H9 (cell line): Measurements from ENCODE around the gene ETV6. TPM values are rescaled to one million over a fixed set of nuclear protein-coding genes. Genes with fewer than 3 reads are reported as not detected.
"Not testable (repeated sequence)": the region's sequence is repeated elsewhere in the genome, so short reads cannot be mapped to it uniquely, and the experiment has no call there.

Experiments used
- DNase-seq: peaks from one replicate; pipeline ENCODE4 v3.0.0-alpha.2; 2017
- H2AFZ ChIP-seq: one replicate; pipeline ENCODE4 v1.6.1; 2013; ENCODE audit warnings: mild to moderate bottlenecking, low read length, control low read depth, moderate library complexity
- H2AK5ac ChIP-seq: 2 replicates; pipeline ENCODE4 v1.6.1; 2013; ENCODE audit warnings: low read length, control low read depth, mixed read lengths; ENCODE audit not compliant: insufficient read length
- H2BK120ac ChIP-seq: one replicate; pipeline ENCODE4 v1.6.1; 2013; ENCODE audit warnings: low read depth, mild to moderate bottlenecking, low read length, control low read depth, inconsistent platforms; ENCODE audit not compliant: poor library complexity, severe bottlenecking
- H2BK12ac ChIP-seq: 2 replicates; pipeline ENCODE4 v1.6.1; 2013; ENCODE audit warnings: low read length, control low read depth, mixed read lengths, low read depth; ENCODE audit not compliant: insufficient read length
- H2BK15ac ChIP-seq: 2 replicates; pipeline ENCODE4 v1.6.1; 2013; ENCODE audit warnings: low read depth, low read length, control low read depth
- H2BK20ac ChIP-seq: one replicate; pipeline ENCODE4 v1.6.1; 2013; ENCODE audit warnings: low read depth, mild to moderate bottlenecking, low read length, control low read depth, inconsistent platforms; ENCODE audit not compliant: poor library complexity, severe bottlenecking
- H2BK5ac ChIP-seq: 2 replicates; pipeline ENCODE4 v1.6.1; 2013; ENCODE audit warnings: low read length, control low read depth, mixed read lengths; ENCODE audit not compliant: insufficient read length
- H3K14ac ChIP-seq: 2 replicates; pipeline ENCODE4 v1.6.1; 2013; ENCODE audit warnings: low read length, control low read depth; ENCODE audit not compliant: insufficient read depth
- H3K18ac ChIP-seq: 2 replicates; pipeline ENCODE4 v1.6.1; 2013; ENCODE audit warnings: low read depth, mild to moderate bottlenecking, mixed read lengths, low read length, control low read depth; ENCODE audit not compliant: insufficient read length
- H3K23ac ChIP-seq: 2 replicates; pipeline ENCODE4 v1.6.1; 2013; ENCODE audit warnings: low read length, control low read depth, mixed read lengths, low read depth; ENCODE audit not compliant: insufficient read length
- H3K23me2 ChIP-seq: 2 replicates; pipeline ENCODE4 v1.6.1; 2013; ENCODE audit warnings: low read depth, mild to moderate bottlenecking, mixed read lengths, low read length, control low read depth; ENCODE audit not compliant: insufficient read length, poor library complexity, severe bottlenecking
- H3K27ac ChIP-seq: 2 replicates; pipeline ENCODE4 v1.5.1; 2013; ENCODE audit warnings: low read length, control low read depth, mixed read lengths, low read depth; ENCODE audit not compliant: insufficient read length
- H3K27me3 ChIP-seq: 2 replicates; pipeline ENCODE4 v1.6.1; 2013; ENCODE audit warnings: low read length, control low read depth, inconsistent platforms; ENCODE audit not compliant: insufficient read depth
- H3K4ac ChIP-seq: 2 replicates; pipeline ENCODE4 v1.6.1; 2013; ENCODE audit warnings: low read depth, mild to moderate bottlenecking, control low read depth, inconsistent platforms, low read length, moderate library complexity
- H3K4me1 ChIP-seq: 2 replicates; pipeline ENCODE4 v1.6.1; 2013; ENCODE audit warnings: low read length, control low read depth, inconsistent platforms; ENCODE audit not compliant: insufficient read depth
- H3K4me2 ChIP-seq: 2 replicates; pipeline ENCODE4 v1.6.1; 2013; ENCODE audit warnings: low read length, control low read depth, mixed read lengths; ENCODE audit not compliant: insufficient read length, insufficient read depth
- H3K56ac ChIP-seq: 2 replicates; pipeline ENCODE4 v1.6.1; 2013; ENCODE audit warnings: low read depth, mild to moderate bottlenecking, mixed read lengths, low read length, control low read depth; ENCODE audit not compliant: insufficient read length
- H3K79me1 ChIP-seq: 2 replicates; pipeline ENCODE4 v1.6.1; 2013; ENCODE audit warnings: low read depth, mild to moderate bottlenecking, moderate library complexity, low read length, control low read depth, inconsistent platforms; ENCODE audit not compliant: insufficient read depth, poor library complexity, severe bottlenecking
- H3K79me2 ChIP-seq: 2 replicates; pipeline ENCODE4 v1.6.1; 2013; ENCODE audit warnings: low read length, control low read depth, inconsistent platforms; ENCODE audit not compliant: insufficient read depth
- H3K9ac ChIP-seq: 2 replicates; pipeline ENCODE4 v1.6.1; 2013; ENCODE audit warnings: low read length, control low read depth, mixed read lengths; ENCODE audit not compliant: insufficient read length; ENCODE audit errors: extremely low read depth
- H3K9me3 ChIP-seq: one replicate; pipeline ENCODE4 v1.6.1; 2013; ENCODE audit warnings: low read depth, low read length, inconsistent platforms; ENCODE audit not compliant: control insufficient read depth
- H3T11ph ChIP-seq: one replicate; pipeline ENCODE4 v1.6.1; 2013; ENCODE audit warnings: mild to moderate bottlenecking, low read length, control low read depth, inconsistent platforms
- H4K20me1 ChIP-seq: one replicate; pipeline ENCODE4 v1.6.1; 2013; ENCODE audit not compliant: control insufficient read depth, insufficient read length, insufficient read depth
- H4K5ac ChIP-seq: 2 replicates; pipeline ENCODE4 v1.6.1; 2013; ENCODE audit warnings: low read depth, mild to moderate bottlenecking, mixed read lengths, low read length, control low read depth; ENCODE audit not compliant: insufficient read length
- H4K8ac ChIP-seq: replicated peaks from 2 replicates; pipeline ENCODE4 v1.6.1; 2013; ENCODE audit warnings: low read length, control low read depth, mixed read lengths, low read depth; ENCODE audit not compliant: insufficient read length
- H4K91ac ChIP-seq: 2 replicates; pipeline ENCODE4 v1.6.1; 2013; ENCODE audit warnings: low read depth, mild to moderate bottlenecking, moderate library complexity, mixed read lengths, low read length, control low read depth; ENCODE audit not compliant: insufficient read length
- H3K27ac Mint-ChIP-seq, 3 experiments: 2 replicates in 2 of 3; 3 replicates in 1 of 3; pipeline ENCODE4 v1.8.0; 2020 to 2021; ENCODE audit warnings: mixed read lengths in 3 of 3, mild to moderate bottlenecking in 1 of 3, moderate library complexity in 1 of 3
- H3K27me3 Mint-ChIP-seq: 2 replicates; pipeline ENCODE4 v1.8.0; 2021; ENCODE audit warnings: low read depth, mild to moderate bottlenecking, moderate library complexity, mixed read lengths
- H3K36me3 Mint-ChIP-seq, 3 experiments: 2 replicates in 2 of 3; 3 replicates in 1 of 3; pipeline ENCODE4 v1.8.0; 2020 to 2021; ENCODE audit warnings: low read depth in 3 of 3, mixed read lengths in 3 of 3; ENCODE audit not compliant: insufficient read depth in 1 of 3
- H3K4me1 Mint-ChIP-seq, 2 experiments: 2 replicates each; pipeline ENCODE4 v1.8.0; 2020; ENCODE audit warnings: mixed read lengths in 2 of 2
- H3K4me3 Mint-ChIP-seq, 2 experiments: 2 replicates in 1 of 2; 3 replicates in 1 of 2; pipeline ENCODE4 v1.8.0; 2020 to 2021; ENCODE audit warnings: mild to moderate bottlenecking in 2 of 2, mixed read lengths in 2 of 2, moderate library complexity in 1 of 2
- H3K9me3 Mint-ChIP-seq, 2 experiments: 2 replicates in 1 of 2; 3 replicates in 1 of 2; pipeline ENCODE4 v1.8.0; 2020; ENCODE audit warnings: mild to moderate bottlenecking in 2 of 2, mixed read lengths in 2 of 2, moderate library complexity in 1 of 2
- CTCF ChIP-seq: fragments of 200-600 bp; sonication (generic); conservative IDR thresholded peaks from 3 replicates; pipeline ENCODE4 v1.8.0; 2021; ENCODE audit warnings: antibody characterized with exemption, mild to moderate bottlenecking
- WGBS: extraction: QIAGEN DNeasy Blood & Tissue Kit; methylation state at CpG from one replicate; pipeline ENCODE4 v1.1.7; 2013; ENCODE audit warnings: missing lambda C conversion rate, low lambda C conversion rate, mixed read lengths; ENCODE audit not compliant: insufficient read length; ENCODE audit errors: extremely low coverage; 5-methylcytosine and 5-hydroxymethylcytosine counted together
- total RNA-seq: library from RNA; stranded (reverse); gene quantifications from 2 replicates; pipeline ENCODE4 v1.2.1, GENCODE V29; 2021

ETV6 gene
- total RNA-seq, 1 experiment from 2014 or later, result 28.7 TPM

GRCh38 chr12:11631288-11631687, 18.2 kb upstream of the ETV6 start:
- Histone ChIP-seq H2BK20ac (no peak overlapping the region), H2BK120ac (no peak overlapping the region), H4K20me1 (no peaks in the 10 kb centered on the region), H3K9ac (no peak overlapping the region), H2BK5ac (no peak overlapping the region), H3T11ph (no peak overlapping the region), H3K79me1 (no peaks in the 10 kb centered on the region), H2BK12ac (no peak overlapping the region), H3K27me3 (no peaks in the 10 kb centered on the region), H3K9me3 (peaks cover 12% of the 10 kb centered on the region), H3K18ac (no peak overlapping the region), H3K27ac (no peak overlapping the region), H2AK5ac (no peak overlapping the region), H3K23ac (no peak overlapping the region), H3K23me2 (no peaks in the 10 kb centered on the region), H3K4ac (no peak overlapping the region), H4K91ac (no peak overlapping the region), H3K14ac (no peak overlapping the region), H3K79me2 (no peaks in the 10 kb centered on the region), H3K4me2 (no peak overlapping the region), H3K4me1 (peaks cover 2% of the 10 kb centered on the region; the same call in 1 of the 2 replicates), H2BK15ac (no peak overlapping the region), H3K56ac (no peak overlapping the region), H4K5ac (no peak overlapping the region), H2AFZ (no peak overlapping the region), H4K8ac (no peak overlapping the region)
- TF ChIP-seq CTCF, result no peak
- H3K36me3 Mint-ChIP-seq, result peaks cover 7 to 22% (median 12%) of the 10 kb centered on the region in 3 experiments
- no peaks in the 10 kb centered on the region for H3K27me3 Mint-ChIP-seq
- DNase-seq, result no peak
- H3K9me3 Mint-ChIP-seq, result peaks cover 15 to 20% of the 10 kb centered on the region in 2 experiments
- no peak overlapping the region for H3K4me3 Mint-ChIP-seq
- WGBS, result no CpG with 5 or more reads among the region's 1 CpG
- H3K27ac Mint-ChIP-seq, result no peak overlapping the region
- H3K4me1 Mint-ChIP-seq, result peaks cover 5 to 6% of the 10 kb centered on the region in 2 experiments; a peak in 3 of 4 replicates

GRCh38 chr12:11631881-11632280, 17.6 kb upstream of the ETV6 start:
- not testable (repeated sequence) for H3K4me1 ChIP-seq, H2BK20ac ChIP-seq, DNase-seq, H3K18ac ChIP-seq, H4K20me1 ChIP-seq, H4K8ac ChIP-seq, H3K27me3 Mint-ChIP-seq, H2BK5ac ChIP-seq, H3K56ac ChIP-seq, H2AK5ac ChIP-seq, H3K14ac ChIP-seq, H3K23ac ChIP-seq, H3K23me2 ChIP-seq, H3K79me2 ChIP-seq, H4K91ac ChIP-seq, H3K4me3 Mint-ChIP-seq, H3T11ph ChIP-seq, H2BK120ac ChIP-seq, H2AFZ ChIP-seq, H3K4ac ChIP-seq, H3K9ac ChIP-seq, H3K27me3 ChIP-seq, H3K79me1 ChIP-seq, H3K4me1 Mint-ChIP-seq, H2BK15ac ChIP-seq, H3K27ac Mint-ChIP-seq, H4K5ac ChIP-seq, H3K4me2 ChIP-seq, H3K27ac ChIP-seq, H2BK12ac ChIP-seq
- H3K9me3 ChIP-seq, result peaks cover 17% of the 10 kb centered on the region
- Mint-ChIP-seq H3K9me3 (peaks cover 21 to 26% of the 10 kb centered on the region in 2 experiments), H3K36me3 (peaks cover 7 to 28% (median 18%) of the 10 kb centered on the region in 3 experiments)
- no CpG with 5 or more reads among the region's 9 CpGs for WGBS
